ENCODE data around the gene CCDC50.

CCDC50 gene

DNA sequence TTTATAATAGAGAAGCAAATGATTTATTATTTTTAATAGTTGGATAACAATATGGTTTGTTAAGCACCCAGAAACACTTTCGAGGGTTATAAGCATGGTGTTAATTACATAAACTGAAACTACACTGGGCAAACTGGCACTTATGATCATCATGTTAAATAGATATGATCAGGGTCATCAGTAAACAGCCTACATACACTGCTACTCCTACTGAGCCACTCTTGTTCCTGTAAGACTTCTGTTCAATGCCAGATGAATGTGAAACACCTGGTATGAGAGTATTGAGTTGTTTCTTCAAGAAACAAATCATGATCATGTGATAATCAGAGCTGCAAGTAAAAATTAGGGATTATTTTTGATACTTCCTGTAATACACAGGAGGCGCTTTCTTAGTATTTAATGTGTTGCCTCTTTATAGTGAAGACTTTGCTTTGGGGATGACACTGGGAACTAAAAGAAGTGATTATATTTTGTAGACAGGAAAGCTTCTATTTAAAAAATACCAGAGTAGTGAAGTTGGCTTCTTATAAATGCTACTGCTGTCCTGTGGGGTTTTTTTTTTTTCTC, 33.4 kb downstream of the CCDC50 start:
- Histone ChIP-seq H3K9me3 (ENCODE audit: insufficient read depth, low read length, severe bottlenecking) (no peaks in the 10 kb centered on the region), H3K9ac (ENCODE audit: low read depth, low read length) (no peak overlapping the region), H3K79me2 (ENCODE audit: insufficient read depth, low read length) (no peaks in the 10 kb centered on the region), H2AFZ (ENCODE audit: low read depth, low read length) (no peak overlapping the region), H3K4me3 (ENCODE audit: low read depth in 1 of 2, low read length in 2 of 2) (no peak overlapping the region), H4K20me1 (ENCODE audit: insufficient read depth, low read length) (no peaks in the 10 kb centered on the region), H3K4me2 (ENCODE audit: insufficient read depth, low read length) (no peak overlapping the region), H3K36me3 (ENCODE audit: insufficient read depth, low read length) (no peaks in the 10 kb centered on the region), H3K27me3 (ENCODE audit: insufficient read depth, low read length, poor library complexity) (no peaks in the 10 kb centered on the region), H3K27ac (ENCODE audit: low read length) (no peak overlapping the region), H3K4me1 (ENCODE audit: insufficient read depth, low read length) (no peaks in the 10 kb centered on the region)
- TF ChIP-seq, protein P1, sequence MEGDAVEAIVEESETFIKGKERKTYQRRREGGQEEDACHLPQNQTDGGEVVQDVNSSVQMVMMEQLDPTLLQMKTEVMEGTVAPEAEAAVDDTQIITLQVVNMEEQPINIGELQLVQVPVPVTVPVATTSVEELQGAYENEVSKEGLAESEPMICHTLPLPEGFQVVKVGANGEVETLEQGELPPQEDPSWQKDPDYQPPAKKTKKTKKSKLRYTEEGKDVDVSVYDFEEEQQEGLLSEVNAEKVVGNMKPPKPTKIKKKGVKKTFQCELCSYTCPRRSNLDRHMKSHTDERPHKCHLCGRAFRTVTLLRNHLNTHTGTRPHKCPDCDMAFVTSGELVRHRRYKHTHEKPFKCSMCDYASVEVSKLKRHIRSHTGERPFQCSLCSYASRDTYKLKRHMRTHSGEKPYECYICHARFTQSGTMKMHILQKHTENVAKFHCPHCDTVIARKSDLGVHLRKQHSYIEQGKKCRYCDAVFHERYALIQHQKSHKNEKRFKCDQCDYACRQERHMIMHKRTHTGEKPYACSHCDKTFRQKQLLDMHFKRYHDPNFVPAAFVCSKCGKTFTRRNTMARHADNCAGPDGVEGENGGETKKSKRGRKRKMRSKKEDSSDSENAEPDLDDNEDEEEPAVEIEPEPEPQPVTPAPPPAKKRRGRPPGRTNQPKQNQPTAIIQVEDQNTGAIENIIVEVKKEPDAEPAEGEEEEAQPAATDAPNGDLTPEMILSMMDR (IDR thresholded peaks at IDR 0.05; ENCODE audit: borderline replicate concordance, extremely low read depth, low read length, poor library complexity, severe bottlenecking): no peak
- TF ChIP-seq EZH2 (IDR thresholded peaks at IDR 0.05; ENCODE audit: borderline replicate concordance, low read depth, low read length, severe bottlenecking): no peak
- no peak for ATAC-seq (ENCODE audit: insufficient read depth, low read depth)
- no peak for DNase-seq

DNA sequence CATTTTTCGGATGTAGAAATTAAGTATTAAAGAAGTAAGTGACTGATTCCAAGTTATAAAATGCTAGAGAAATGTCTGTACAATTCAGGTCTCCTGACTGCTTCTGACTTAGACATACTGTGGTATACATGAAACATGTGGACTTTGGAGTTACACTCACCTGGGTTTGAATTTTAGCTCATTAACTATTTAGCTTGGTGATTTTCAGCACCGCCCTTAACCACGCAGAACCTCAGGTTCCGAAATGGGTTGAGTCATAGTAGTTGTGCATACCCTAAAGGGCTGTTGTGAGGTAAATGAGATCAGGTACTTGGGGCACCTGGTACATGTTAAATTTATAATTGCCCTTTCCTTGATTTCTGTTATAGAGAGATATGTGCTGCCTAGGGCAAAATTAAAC, 34.0 kb downstream of the CCDC50 start:
- no peak for ATAC-seq (ENCODE audit: insufficient read depth, low read depth)
- Histone ChIP-seq H3K9me3 (ENCODE audit: insufficient read depth, low read length, severe bottlenecking) (no peaks in the 10 kb centered on the region), H3K79me2 (ENCODE audit: insufficient read depth, low read length) (no peaks in the 10 kb centered on the region), H3K27ac (ENCODE audit: low read length) (no peak overlapping the region), H3K4me2 (ENCODE audit: insufficient read depth, low read length) (no peak overlapping the region), H3K9ac (ENCODE audit: low read depth, low read length) (no peak overlapping the region), H3K4me1 (ENCODE audit: insufficient read depth, low read length) (no peaks in the 10 kb centered on the region), H3K36me3 (ENCODE audit: insufficient read depth, low read length) (no peaks in the 10 kb centered on the region), H2AFZ (ENCODE audit: low read depth, low read length) (no peak overlapping the region), H3K27me3 (ENCODE audit: insufficient read depth, low read length, poor library complexity) (no peaks in the 10 kb centered on the region), H3K4me3 (ENCODE audit: low read depth in 1 of 2, low read length in 2 of 2) (no peak overlapping the region), H4K20me1 (ENCODE audit: insufficient read depth, low read length) (no peaks in the 10 kb centered on the region)
- TF ChIP-seq EZH2 (IDR thresholded peaks at IDR 0.05; ENCODE audit: borderline replicate concordance, low read depth, low read length, severe bottlenecking): no peak
- TF ChIP-seq, protein P1 (IDR thresholded peaks at IDR 0.05; ENCODE audit: borderline replicate concordance, extremely low read depth, low read length, poor library complexity, severe bottlenecking): no peak
- DNase-seq: no peak

DNA sequence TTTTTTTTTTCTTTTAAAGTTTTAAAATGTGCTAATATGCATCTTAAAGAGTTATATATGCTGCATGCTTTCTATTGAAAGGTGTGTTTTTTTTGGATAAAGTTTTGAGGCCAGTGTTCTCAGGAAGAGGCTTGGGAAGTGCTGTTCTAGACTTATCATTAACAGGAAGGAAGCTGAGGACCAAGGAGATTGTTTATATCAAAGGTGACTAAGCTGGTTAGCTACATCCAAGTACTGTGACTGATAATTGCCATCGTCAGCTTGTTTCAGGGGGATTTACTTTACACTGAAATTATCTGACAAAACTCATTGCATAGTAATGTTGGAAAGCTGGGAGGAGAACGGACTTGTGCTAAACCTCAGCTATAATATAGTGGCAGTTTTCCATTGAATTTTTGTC, 37.5 kb downstream of the CCDC50 start:
- no peak overlapping the region for H3K9ac ChIP-seq (ENCODE audit: low read depth, low read length)
- H3K4me1 ChIP-seq (ENCODE audit: insufficient read depth, low read length): no peaks in the 10 kb centered on the region
- no peak overlapping the region for H3K4me2 ChIP-seq (ENCODE audit: insufficient read depth, low read length)
- H4K20me1 ChIP-seq (ENCODE audit: insufficient read depth, low read length): no peaks in the 10 kb centered on the region
- H3K36me3 ChIP-seq (ENCODE audit: insufficient read depth, low read length): no peaks in the 10 kb centered on the region
- H2AFZ ChIP-seq (ENCODE audit: low read depth, low read length): no peak overlapping the region
- DNase-seq: no peak
- no peaks in the 10 kb centered on the region for H3K27me3 ChIP-seq (ENCODE audit: insufficient read depth, low read length, poor library complexity)
- no peaks in the 10 kb centered on the region for H3K79me2 ChIP-seq (ENCODE audit: insufficient read depth, low read length)
- no peaks in the 10 kb centered on the region for H3K9me3 ChIP-seq (ENCODE audit: insufficient read depth, low read length, severe bottlenecking)
- no peak overlapping the region for H3K27ac ChIP-seq (ENCODE audit: low read length)
- no peak for ATAC-seq (ENCODE audit: insufficient read depth, low read depth)
- TF ChIP-seq, protein P1 (IDR thresholded peaks at IDR 0.05; ENCODE audit: borderline replicate concordance, extremely low read depth, low read length, poor library complexity, severe bottlenecking): no peak
- no peak for TF ChIP-seq EZH2 (IDR thresholded peaks at IDR 0.05; ENCODE audit: borderline replicate concordance, low read depth, low read length, severe bottlenecking)
- no peak overlapping the region for H3K4me3 ChIP-seq (ENCODE audit: low read depth in 1 of 2, low read length in 2 of 2)
